Measurements from ENCODE around the gene TRIP6. TPM values are rescaled to one million over a fixed set of nuclear protein-coding genes. Genes with fewer than 3 reads are reported as not detected.
"Not testable (repeated sequence)": the region's sequence is repeated elsewhere in the genome, so short reads cannot be mapped to it uniquely, and the experiment has no call there.

The TRIP6 gene
- total RNA-seq, 4 donors from 2014 or later = 4.6 to 9.1 (median 7.3) TPM

DNA sequence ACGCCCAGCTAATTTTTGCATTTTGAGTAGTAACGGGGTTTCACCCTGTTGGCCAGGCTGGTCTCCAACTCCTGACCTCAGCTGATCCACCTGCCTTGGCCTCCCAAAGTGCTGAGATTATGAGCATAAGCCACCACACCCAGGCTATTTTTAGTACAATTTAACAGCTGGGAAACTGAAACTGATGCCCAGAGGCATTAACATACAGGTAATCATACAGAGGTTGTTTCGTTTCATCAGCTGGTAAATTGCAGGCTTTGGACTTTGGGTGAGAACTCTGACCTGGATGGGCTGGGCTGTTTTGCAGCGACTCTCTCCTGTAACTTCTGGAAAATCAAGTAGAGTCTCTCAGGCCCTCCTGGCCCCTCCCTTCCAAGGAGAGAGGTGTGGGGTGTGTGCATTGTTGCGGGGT is 34.7 kb downstream of the TRIP6 start:
- no peaks in the 10 kb centered on the region for H3K36me3 ChIP-seq
- no peaks in the 10 kb centered on the region for H3K27me3 ChIP-seq
- no peaks in the 10 kb centered on the region for H3K4me1 ChIP-seq
- no peaks in the 10 kb centered on the region for H3K9me3 ChIP-seq
- no peak overlapping the region for H3K4me3 ChIP-seq
- intact Hi-C loops (cut with DNase I; ENCODE audit: low total_unique reads) = no loop called here
- TF ChIP-seq POLR2A (IDR thresholded peaks at IDR 0.05) = no peak
- TF ChIP-seq, protein P1, sequence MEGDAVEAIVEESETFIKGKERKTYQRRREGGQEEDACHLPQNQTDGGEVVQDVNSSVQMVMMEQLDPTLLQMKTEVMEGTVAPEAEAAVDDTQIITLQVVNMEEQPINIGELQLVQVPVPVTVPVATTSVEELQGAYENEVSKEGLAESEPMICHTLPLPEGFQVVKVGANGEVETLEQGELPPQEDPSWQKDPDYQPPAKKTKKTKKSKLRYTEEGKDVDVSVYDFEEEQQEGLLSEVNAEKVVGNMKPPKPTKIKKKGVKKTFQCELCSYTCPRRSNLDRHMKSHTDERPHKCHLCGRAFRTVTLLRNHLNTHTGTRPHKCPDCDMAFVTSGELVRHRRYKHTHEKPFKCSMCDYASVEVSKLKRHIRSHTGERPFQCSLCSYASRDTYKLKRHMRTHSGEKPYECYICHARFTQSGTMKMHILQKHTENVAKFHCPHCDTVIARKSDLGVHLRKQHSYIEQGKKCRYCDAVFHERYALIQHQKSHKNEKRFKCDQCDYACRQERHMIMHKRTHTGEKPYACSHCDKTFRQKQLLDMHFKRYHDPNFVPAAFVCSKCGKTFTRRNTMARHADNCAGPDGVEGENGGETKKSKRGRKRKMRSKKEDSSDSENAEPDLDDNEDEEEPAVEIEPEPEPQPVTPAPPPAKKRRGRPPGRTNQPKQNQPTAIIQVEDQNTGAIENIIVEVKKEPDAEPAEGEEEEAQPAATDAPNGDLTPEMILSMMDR (IDR thresholded peaks at IDR 0.05 in 4 of 5, conservative IDR thresholded peaks at IDR 0.05 in 1 of 5) = no peak
- no peak for ATAC-seq
- no peak overlapping the region for H3K27ac ChIP-seq
- no peak for DNase-seq
- in situ Hi-C loops (cut with MboI; ENCODE audit: low sequenced_read_pairs in 4 of 4) = loop anchor here in 1 of 4 donors (5.0 kb wide), 1 partner anchor 155 kb away; no protein-coding TSS in a partner anchor

DNA sequence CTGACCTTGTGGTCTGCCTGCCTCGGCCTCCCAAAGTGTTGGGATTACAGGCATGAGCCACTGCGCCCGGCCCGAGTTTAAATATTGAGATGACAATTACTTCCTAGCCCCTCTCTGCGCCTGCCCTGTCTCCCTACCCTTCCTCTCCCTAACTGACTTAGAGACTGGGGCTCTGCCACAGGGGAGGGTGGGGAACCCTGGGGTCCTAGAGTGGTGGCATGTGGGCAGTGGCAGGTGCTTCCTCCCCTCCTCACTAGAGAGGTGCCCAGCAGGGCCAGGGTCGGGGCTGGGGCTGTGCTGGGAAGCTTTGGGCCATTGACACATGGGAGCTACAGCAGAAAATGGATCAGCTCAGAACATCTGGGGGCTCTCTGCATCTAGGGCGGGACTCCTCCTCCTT is 35.5 kb downstream of the TRIP6 start:
- in situ Hi-C loops (cut with MboI; ENCODE audit: low sequenced_read_pairs in 4 of 4) (loop anchor here in 1 of 4 donors (5.0 kb wide), 1 partner anchor 155 kb away; no protein-coding TSS in a partner anchor), intact Hi-C loops (cut with DNase I; ENCODE audit: low total_unique reads) (no loop called here)
- Histone ChIP-seq H3K36me3 (no peaks in the 10 kb centered on the region), H3K27me3 (no peaks in the 10 kb centered on the region), H3K4me3 (no peak overlapping the region), H3K9me3 (no peaks in the 10 kb centered on the region), H3K27ac (no peak overlapping the region), H3K4me1 (no peaks in the 10 kb centered on the region)
- ATAC-seq (no peak), DNase-seq (no peak)
- TF ChIP-seq, protein P1 (IDR thresholded peaks at IDR 0.05 in 4 of 5, conservative IDR thresholded peaks at IDR 0.05 in 1 of 5) = no peak
- no peak for TF ChIP-seq POLR2A (IDR thresholded peaks at IDR 0.05)

DNA sequence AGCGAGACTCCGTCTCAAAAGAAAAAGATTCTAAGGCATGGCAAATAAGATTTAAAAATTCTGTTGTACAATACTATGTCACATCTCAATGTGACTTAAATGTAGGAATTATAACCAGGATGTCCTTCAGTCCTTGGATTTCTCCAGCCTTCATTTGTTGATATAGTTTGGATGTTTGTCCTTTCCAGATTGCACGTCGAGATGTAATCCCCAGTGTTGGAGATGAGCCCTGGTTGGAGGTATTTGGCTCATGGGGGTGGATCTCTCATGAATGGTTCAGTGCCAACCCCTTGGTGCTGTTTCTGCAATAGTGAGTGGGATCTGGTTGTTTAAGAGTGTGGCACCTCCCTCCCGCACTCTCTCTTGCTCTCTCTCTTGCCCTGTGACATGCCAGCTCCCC is 41.3 kb downstream of the TRIP6 start:
- Histone ChIP-seq H3K36me3 (no peaks in the 10 kb centered on the region), H3K9me3 (no peaks in the 10 kb centered on the region), H3K4me1 (no peaks in the 10 kb centered on the region), H3K27me3 (no peaks in the 10 kb centered on the region), H3K27ac (no peak overlapping the region), H3K4me3 (no peak overlapping the region)
- in situ Hi-C loops (cut with MboI; ENCODE audit: low sequenced_read_pairs in 4 of 4) = loop anchor here in 1 of 4 donors (5.0 kb wide), 1 partner anchor 144 kb away; no protein-coding TSS in a partner anchor
- no peak for ATAC-seq
- intact Hi-C loops (cut with DNase I; ENCODE audit: low total_unique reads) = no loop called here
- DNase-seq = no peak
- no peak for TF ChIP-seq POLR2A (IDR thresholded peaks at IDR 0.05)
- TF ChIP-seq, protein P1 (IDR thresholded peaks at IDR 0.05 in 4 of 5, conservative IDR thresholded peaks at IDR 0.05 in 1 of 5) = no peak

DNA sequence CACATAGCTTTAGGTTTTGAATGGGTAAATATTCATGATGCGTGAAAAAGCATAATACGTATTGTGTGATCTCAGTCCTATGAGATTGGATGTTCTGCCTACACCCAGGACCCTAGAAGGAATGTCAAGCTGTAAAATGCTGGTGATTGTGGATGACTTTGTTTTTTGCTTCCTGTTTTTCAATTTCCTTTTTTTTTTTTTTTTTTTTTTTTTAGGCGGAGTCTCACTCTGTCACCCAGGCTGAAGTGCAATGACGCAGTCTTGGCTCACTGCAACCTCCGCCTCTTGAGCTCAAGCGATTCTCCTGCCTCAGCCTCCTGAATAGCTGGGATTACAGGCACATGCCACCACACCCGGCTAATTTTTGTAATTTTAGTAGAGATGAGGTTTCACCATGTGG is 43.3 kb downstream of the TRIP6 start:
- H3K4me1 ChIP-seq; H3K4me3 ChIP-seq; DNase-seq; ATAC-seq; intact Hi-C loops (cut with DNase I; ENCODE audit: low total_unique reads); H3K36me3 ChIP-seq; H3K9me3 ChIP-seq; H3K27me3 ChIP-seq; in situ Hi-C loops (cut with MboI; ENCODE audit: low sequenced_read_pairs in 4 of 4); H3K27ac ChIP-seq: not testable (repeated sequence)

DNA sequence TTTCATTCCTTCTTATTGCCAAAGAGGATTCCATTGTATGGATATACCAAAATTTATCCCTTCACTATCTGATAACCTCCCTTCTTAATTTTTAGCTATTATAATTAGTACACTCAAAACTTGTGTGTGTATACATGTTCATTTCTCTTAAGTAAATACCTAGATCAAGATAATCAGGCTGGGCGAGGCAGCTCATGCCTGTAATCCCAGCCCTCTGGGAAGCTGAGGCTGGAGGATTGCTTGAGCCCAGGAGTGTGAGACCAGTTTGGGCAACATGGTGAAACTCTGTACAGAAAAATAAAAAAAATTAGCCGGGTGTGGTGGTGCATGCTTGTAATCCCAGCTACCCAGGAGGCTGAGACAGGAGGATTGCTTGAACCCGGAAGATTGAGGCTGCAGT is 44.3 kb downstream of the TRIP6 start:
- intact Hi-C loops (cut with DNase I; ENCODE audit: low total_unique reads) = no loop called here

More for the DNA sequence above, 44.3 kb downstream of the TRIP6 start:
- no peak overlapping the region for H3K27ac ChIP-seq
- H3K36me3 ChIP-seq = no peaks in the 10 kb centered on the region
- H3K4me3 ChIP-seq = no peak overlapping the region
- H3K27me3 ChIP-seq = no peaks in the 10 kb centered on the region
- no peak for TF ChIP-seq POLR2A (IDR thresholded peaks at IDR 0.05)
- TF ChIP-seq, protein P1 (IDR thresholded peaks at IDR 0.05 in 4 of 5, conservative IDR thresholded peaks at IDR 0.05 in 1 of 5) = no peak
- peaks cover 0 to 3% of the 10 kb centered on the region in 2 donors for H3K4me1 ChIP-seq
- no peak for DNase-seq
- in situ Hi-C loops (cut with MboI; ENCODE audit: low sequenced_read_pairs in 4 of 4) = no loop called here
- no peak for ATAC-seq
- H3K9me3 ChIP-seq = no peaks in the 10 kb centered on the region

All from gastrocnemius medialis (tissue), 4 donors.